Thymus (tissue), 11 donors: ENCODE measurements around the gene CHST3. TPM values are rescaled to one million over a fixed set of nuclear protein-coding genes. Genes with fewer than 3 reads are reported as not detected.
A peak's percentile ranks its signal among the peaks of the same experiment; 100 is the strongest.

Experiments
- DNase-seq, 9 donors: peaks; one replicate each; pipeline ENCODE4 v3.0.0-alpha.2; 2013; ENCODE audit warnings: low spot score in 9 of 9, low read depth in 6 of 9, missing footprints in 1 of 9
- H3K27ac ChIP-seq, 2 donors: one replicate each; pipeline ENCODE4 v1.5.1; 2013; ENCODE audit warnings: control low read depth in 1 of 2, low read depth in 1 of 2, low read length in 1 of 2, mild to moderate bottlenecking in 1 of 2, moderate library complexity in 1 of 2
- H3K27me3 ChIP-seq, 2 donors: one replicate each; pipeline ENCODE4 v1.5.1; 2013; ENCODE audit warnings: low read length in 1 of 2; ENCODE audit not compliant: control insufficient read depth in 2 of 2, insufficient read depth in 1 of 2
- H3K36me3 ChIP-seq, 2 donors: one replicate each; pipeline ENCODE4 v1.5.1; 2013; ENCODE audit warnings: low read length in 1 of 2, mild to moderate bottlenecking in 1 of 2, moderate library complexity in 1 of 2; ENCODE audit not compliant: control insufficient read depth in 2 of 2, insufficient read depth in 2 of 2
- H3K4me1 ChIP-seq, 2 donors: one replicate each; pipeline ENCODE4 v1.5.1; 2013; ENCODE audit warnings: low read length in 2 of 2; ENCODE audit not compliant: control insufficient read depth in 2 of 2, insufficient read depth in 2 of 2
- H3K4me3 ChIP-seq, 2 donors: one replicate each; pipeline ENCODE4 v1.5.1; 2013; ENCODE audit warnings: low read length in 2 of 2, control low read depth in 1 of 2, mild to moderate bottlenecking in 1 of 2
- H3K9me3 ChIP-seq, 2 donors: one replicate each; pipeline ENCODE4 v1.5.1; 2013; ENCODE audit warnings: low read length in 1 of 2, mild to moderate bottlenecking in 1 of 2; ENCODE audit not compliant: control insufficient read depth in 2 of 2, insufficient read depth in 1 of 2
- WGBS: extraction: QIAGEN DNeasy Blood & Tissue Kit; methylation state at CpG from one replicate; pipeline ENCODE4 v1.1.7; 2013; 5-methylcytosine and 5-hydroxymethylcytosine counted together
- polyA plus RNA-seq: library from polyadenylated mRNA; stranded (reverse); fragments of 200-250 nt; gene quantifications from one replicate; pipeline ENCODE4 v1.2.3, GENCODE V29; 2013
- total RNA-seq: library from RNA; stranded (reverse); fragments of 120-200 nt; gene quantifications from one replicate; pipeline ENCODE4 v1.2.4, GENCODE V29; 2013
- donor health status: healthy.

Gene CHST3
- total and polyA plus RNA-seq, 2 donors, result 2.5 to 5.9 TPM

DNA sequence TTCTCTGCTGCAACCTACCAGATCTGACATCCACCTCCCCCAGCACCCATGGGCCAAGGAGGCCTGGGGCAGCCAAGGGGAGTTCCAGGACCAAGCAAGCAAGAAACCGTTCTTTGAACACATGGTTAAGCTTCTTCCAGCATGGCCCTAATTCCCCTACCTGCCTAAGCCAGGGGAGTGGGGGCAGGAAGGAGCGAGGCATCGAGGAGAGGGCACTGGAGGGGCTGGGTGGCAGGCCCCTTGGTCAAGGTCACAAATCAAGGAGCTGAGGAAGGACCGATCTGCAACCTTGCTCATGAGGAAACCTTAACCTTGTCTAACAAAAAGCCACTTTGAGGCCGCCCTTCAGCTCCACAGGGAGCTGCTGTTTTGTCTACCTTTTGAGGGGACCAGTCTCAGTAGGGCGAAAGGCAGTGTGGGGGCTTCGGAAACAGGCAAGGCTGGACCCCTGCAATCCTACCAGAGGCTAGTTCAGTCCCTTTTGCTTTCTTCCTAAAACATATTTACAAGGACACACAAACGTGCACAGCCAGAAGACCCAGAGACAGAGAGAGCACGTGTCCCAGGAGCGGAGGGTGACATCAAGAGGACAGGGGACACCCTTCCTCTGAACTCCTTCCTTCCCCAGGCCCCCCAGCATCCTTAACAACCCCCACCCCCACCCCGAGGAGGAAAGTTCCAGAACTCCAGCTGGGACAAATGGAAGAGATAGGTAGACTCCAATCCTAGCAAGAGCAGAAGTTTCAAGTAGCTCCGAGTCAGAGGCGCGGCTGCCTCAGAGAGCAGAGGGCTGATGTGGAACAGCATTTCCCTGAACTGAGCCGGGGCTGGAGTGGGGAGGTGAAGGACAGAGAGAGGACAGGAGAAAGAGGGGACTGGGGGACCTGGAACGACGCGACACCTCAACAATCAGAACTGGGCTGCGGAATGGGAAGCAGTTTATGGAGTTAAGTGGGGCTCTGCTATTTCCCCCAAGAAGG, 95.9 kb downstream of the CHST3 start:
- H3K4me3 ChIP-seq, result no peak overlapping the region
- H3K36me3 ChIP-seq, result peaks cover 35% of the 10 kb centered on the region in 2 donors
- H3K27ac ChIP-seq, result peak overlapping the region in 1 of 2 donors; percentile 61
- DNase-seq, result no peak
- WGBS, result 93% methylated on average over 19 of the region's 19 CpGs
- H3K27me3 ChIP-seq, result no peaks in the 10 kb centered on the region
- peaks cover 0 to 25% of the 10 kb centered on the region in 2 donors for H3K4me1 ChIP-seq
- no peaks in the 10 kb centered on the region for H3K9me3 ChIP-seq

DNA sequence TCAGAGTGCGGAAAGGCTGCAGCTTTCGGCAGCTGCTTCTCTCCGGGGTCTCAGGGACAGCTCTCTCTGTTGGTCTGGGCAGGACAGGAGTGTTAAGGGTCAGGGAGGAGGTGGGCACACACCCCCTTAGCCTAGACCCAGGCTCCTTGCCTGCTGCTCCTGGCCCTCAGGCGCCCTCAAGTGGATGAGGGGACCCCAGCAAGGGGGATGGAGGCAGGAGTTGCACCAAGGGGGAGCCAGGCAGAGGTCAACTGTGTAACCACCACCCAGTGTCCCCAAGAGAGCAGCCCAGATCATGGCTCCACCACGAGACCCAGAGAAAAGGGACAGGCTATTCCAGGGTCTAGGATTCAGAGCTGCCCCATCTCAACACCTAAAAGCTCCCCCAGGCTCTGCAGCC, 97.3 kb downstream of the CHST3 start:
- peaks cover 0 to 34% of the 10 kb centered on the region in 2 donors for H3K4me1 ChIP-seq
- peaks cover 49% of the 10 kb centered on the region in 2 donors for H3K36me3 ChIP-seq
- DNase-seq, result no peak
- no peaks in the 10 kb centered on the region for H3K27me3 ChIP-seq
- 90% methylated on average over 5 of the region's 5 CpGs for WGBS
- H3K9me3 ChIP-seq, result no peaks in the 10 kb centered on the region
- no peak overlapping the region for H3K27ac ChIP-seq
- no peak overlapping the region for H3K4me3 ChIP-seq

- peaks cover 53% of the 10 kb centered on the region in 2 donors for H3K36me3 ChIP-seq
- no peak overlapping the region for H3K4me3 ChIP-seq
- H3K4me1 ChIP-seq, result peaks cover 0 to 39% of the 10 kb centered on the region in 2 donors
- DNase-seq, result no peak
- H3K27me3 ChIP-seq, result no peaks in the 10 kb centered on the region
- H3K27ac ChIP-seq, result no peak overlapping the region
- WGBS, result 97% methylated on average over 9 of the region's 9 CpGs
- H3K9me3 ChIP-seq, result no peaks in the 10 kb centered on the region
Observed at GRCh38 chr10:72061930-72062329, 97.7 kb downstream of the CHST3 start.

- peaks cover 58% of the 10 kb centered on the region in 2 donors for H3K36me3 ChIP-seq
- no peak for DNase-seq
- no peaks in the 10 kb centered on the region for H3K9me3 ChIP-seq
- peaks cover 0 to 43% of the 10 kb centered on the region in 2 donors for H3K4me1 ChIP-seq
- no peaks in the 10 kb centered on the region for H3K27me3 ChIP-seq
- no peak overlapping the region for H3K27ac ChIP-seq
- no peak overlapping the region for H3K4me3 ChIP-seq
- WGBS, result 97% methylated on average over 10 of the region's 10 CpGs
Observed at GRCh38 chr10:72062382-72062781, 98.2 kb downstream of the CHST3 start.

Other genes starting within 250 kb of the CHST3 start
- gene C10orf105, start 244.6 kb upstream of the CHST3 start, total RNA-seq, result 0.42 TPM
- 0.68 TPM for gene C10orf105, start 244.6 kb upstream of the CHST3 start, polyA plus RNA-seq
- 25.2 TPM for gene VSIR, start 190.9 kb upstream of the CHST3 start, total RNA-seq
- gene VSIR, start 190.9 kb upstream of the CHST3 start, polyA plus RNA-seq, result 51.8 TPM
- 579 TPM for gene PSAP, start 113.1 kb upstream of the CHST3 start, total RNA-seq
- 613 TPM for gene PSAP, start 113.1 kb upstream of the CHST3 start, polyA plus RNA-seq
- 91.6 TPM for gene SPOCK2, start 124.2 kb downstream of the CHST3 start, total RNA-seq
- gene SPOCK2, start 124.2 kb downstream of the CHST3 start, polyA plus RNA-seq, result 163 TPM